Measurements from ENCODE around the gene STXBP6.

DNA sequence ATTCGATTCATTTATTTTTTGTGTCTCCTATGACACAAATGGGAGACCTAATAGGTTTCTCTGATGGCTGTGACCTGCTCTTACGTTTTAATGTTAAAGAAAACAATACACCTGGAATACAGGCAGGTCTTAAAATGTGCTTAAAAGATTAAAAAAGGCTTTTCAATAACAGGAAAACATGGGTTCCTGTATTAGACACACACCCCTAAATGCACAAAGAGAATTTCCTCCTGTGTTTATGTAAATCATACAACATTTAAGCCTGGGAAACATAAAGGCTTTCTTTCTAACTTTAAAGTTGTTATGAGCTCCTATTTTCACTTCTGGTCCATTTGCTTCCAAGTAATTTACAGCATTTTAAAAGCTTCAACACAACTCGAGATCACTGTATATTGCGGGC, 191.3 kb downstream of the STXBP6 start:
- TF ChIP-seq, protein P1, sequence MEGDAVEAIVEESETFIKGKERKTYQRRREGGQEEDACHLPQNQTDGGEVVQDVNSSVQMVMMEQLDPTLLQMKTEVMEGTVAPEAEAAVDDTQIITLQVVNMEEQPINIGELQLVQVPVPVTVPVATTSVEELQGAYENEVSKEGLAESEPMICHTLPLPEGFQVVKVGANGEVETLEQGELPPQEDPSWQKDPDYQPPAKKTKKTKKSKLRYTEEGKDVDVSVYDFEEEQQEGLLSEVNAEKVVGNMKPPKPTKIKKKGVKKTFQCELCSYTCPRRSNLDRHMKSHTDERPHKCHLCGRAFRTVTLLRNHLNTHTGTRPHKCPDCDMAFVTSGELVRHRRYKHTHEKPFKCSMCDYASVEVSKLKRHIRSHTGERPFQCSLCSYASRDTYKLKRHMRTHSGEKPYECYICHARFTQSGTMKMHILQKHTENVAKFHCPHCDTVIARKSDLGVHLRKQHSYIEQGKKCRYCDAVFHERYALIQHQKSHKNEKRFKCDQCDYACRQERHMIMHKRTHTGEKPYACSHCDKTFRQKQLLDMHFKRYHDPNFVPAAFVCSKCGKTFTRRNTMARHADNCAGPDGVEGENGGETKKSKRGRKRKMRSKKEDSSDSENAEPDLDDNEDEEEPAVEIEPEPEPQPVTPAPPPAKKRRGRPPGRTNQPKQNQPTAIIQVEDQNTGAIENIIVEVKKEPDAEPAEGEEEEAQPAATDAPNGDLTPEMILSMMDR (IDR thresholded peaks at IDR 0.05), result no peak
- TF ChIP-seq EP300 (IDR thresholded peaks at IDR 0.05), result no peak
- no peak for TF ChIP-seq POLR2A (IDR thresholded peaks at IDR 0.05)
